AG09319 (cell line): ENCODE data around the gene CCNI.

Source experiments
- DNase-seq: peaks from one replicate; pipeline ENCODE4 v3.0.0-alpha.2; 2010; ENCODE audit warnings: low read depth; ENCODE audit errors: extremely low read depth
- TF ChIP-seq, protein P1 (sequence below): IDR thresholded peaks from 2 replicates; pipeline ENCODE4 v1.5.1; 2011; ENCODE audit warnings: low read depth, mild to moderate bottlenecking, inconsistent platforms, low read length, moderate library complexity

Gene CCNI

DNA sequence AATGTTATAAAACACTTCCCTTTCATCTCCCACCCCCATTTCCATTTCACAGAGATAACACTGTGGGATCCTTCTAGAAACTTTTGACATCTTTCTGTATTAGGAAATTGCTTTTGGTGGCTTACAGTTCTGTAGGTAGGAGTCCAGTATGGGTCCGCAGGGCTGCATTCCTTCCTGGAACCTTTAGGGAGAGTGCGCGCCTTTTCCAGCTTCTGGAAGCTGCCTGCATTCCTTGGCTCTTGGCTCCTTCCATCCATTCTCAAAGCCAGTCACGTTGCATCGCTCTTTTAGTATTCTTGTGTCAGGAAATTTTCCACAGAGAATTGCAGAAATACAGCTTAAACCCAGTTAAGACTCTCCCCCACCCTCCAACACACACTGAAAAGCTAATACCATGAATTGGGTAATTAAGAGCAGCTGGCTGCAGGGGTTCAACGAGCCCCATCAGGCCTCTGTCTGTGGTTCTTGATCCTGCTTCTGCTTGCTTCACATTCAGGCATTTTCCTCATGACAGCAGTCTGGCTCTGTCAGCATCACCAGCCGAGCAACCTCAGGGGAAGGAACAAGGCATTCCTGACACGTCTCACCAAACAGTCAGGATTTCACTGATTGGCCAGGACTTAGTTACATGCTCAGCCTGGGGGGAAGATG is 77.4 kb downstream of the CCNI start:
- DNase-seq, result no peak
- TF ChIP-seq, protein P1, sequence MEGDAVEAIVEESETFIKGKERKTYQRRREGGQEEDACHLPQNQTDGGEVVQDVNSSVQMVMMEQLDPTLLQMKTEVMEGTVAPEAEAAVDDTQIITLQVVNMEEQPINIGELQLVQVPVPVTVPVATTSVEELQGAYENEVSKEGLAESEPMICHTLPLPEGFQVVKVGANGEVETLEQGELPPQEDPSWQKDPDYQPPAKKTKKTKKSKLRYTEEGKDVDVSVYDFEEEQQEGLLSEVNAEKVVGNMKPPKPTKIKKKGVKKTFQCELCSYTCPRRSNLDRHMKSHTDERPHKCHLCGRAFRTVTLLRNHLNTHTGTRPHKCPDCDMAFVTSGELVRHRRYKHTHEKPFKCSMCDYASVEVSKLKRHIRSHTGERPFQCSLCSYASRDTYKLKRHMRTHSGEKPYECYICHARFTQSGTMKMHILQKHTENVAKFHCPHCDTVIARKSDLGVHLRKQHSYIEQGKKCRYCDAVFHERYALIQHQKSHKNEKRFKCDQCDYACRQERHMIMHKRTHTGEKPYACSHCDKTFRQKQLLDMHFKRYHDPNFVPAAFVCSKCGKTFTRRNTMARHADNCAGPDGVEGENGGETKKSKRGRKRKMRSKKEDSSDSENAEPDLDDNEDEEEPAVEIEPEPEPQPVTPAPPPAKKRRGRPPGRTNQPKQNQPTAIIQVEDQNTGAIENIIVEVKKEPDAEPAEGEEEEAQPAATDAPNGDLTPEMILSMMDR, result no peak

GRCh38 chr4:76997532-76997931 is 78.3 kb downstream of the CCNI start:
- TF ChIP-seq, protein P1, result no peak
- DNase-seq, result no peak
